Loucy (cell line): Measurements from ENCODE around the gene CARD19.

ENCODE experiments used
- EZH2phosphoT487 ChIP-seq: fragments of 200-600 bp; IDR thresholded peaks from 2 replicates; pipeline ENCODE4 v1.6.1; 2018; ENCODE audit warnings: antibody characterized with exemption, mild to moderate bottlenecking, moderate library complexity, borderline replicate concordance
- TF ChIP-seq, protein P1 (sequence below): fragments of 200-600 bp; sonication (generic); conservative IDR thresholded peaks from 2 replicates; pipeline ENCODE4 v1.5.1; 2014; ENCODE audit warnings: mild to moderate bottlenecking, antibody characterized with exemption, low read length

DNA sequence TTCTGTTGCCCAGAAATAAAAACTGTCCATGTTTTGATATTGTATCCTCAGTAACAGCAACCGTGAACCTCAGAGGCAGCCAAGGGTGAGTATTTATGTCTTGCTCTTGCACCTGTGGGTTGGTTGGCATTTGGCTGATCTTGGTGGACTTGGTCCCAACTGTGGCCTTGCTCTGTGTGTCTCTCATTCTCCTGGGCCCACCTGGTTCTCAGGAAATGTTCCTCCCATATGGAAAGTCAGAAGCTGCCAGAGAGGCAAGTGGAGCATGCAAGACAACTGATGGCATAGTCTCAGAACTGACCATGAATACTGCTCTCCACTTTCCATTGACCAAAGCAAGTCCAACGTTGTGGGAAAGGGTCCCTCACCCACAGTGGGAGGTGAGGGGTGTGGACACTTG, 51.6 kb downstream of the CARD19 start:
- TF ChIP-seq, protein P1, sequence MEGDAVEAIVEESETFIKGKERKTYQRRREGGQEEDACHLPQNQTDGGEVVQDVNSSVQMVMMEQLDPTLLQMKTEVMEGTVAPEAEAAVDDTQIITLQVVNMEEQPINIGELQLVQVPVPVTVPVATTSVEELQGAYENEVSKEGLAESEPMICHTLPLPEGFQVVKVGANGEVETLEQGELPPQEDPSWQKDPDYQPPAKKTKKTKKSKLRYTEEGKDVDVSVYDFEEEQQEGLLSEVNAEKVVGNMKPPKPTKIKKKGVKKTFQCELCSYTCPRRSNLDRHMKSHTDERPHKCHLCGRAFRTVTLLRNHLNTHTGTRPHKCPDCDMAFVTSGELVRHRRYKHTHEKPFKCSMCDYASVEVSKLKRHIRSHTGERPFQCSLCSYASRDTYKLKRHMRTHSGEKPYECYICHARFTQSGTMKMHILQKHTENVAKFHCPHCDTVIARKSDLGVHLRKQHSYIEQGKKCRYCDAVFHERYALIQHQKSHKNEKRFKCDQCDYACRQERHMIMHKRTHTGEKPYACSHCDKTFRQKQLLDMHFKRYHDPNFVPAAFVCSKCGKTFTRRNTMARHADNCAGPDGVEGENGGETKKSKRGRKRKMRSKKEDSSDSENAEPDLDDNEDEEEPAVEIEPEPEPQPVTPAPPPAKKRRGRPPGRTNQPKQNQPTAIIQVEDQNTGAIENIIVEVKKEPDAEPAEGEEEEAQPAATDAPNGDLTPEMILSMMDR = no peak
- TF ChIP-seq EZH2phosphoT487 = no peak
